ENCODE results near the gene TCF7L2. TPM values are rescaled to one million over a fixed set of nuclear protein-coding genes. Genes with fewer than 3 reads are reported as not detected.

Gene TCF7L2
- total RNA-seq, 2 experiments from 2014 or later: 1.3 to 8.5 TPM

DNA sequence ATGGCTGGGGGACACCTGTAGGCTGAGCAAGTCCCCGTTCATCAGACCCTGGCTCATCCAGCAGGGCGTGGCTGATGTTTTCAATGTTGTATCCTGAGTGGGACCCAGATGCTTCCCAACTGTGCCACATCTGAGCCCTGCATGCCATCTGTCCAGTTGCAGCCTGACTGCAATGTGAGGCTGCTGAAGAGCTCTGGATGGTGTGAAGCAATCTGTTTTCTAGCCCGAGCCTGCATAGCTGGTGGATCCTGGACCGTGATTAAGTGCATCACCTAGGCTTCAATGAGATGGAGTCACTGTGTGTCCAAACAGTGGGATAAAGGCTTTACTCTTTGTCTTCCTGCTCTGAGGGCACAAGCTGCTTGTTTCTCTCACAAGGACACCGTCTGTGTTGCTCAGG lies 99.8 kb downstream of the TCF7L2 start:
- H3K4me1 ChIP-seq (ENCODE audit: insufficient read depth, low read length, poor library complexity, severe bottlenecking): no peaks in the 10 kb centered on the region
- H3K9me3 ChIP-seq (ENCODE audit: low read length): no peaks in the 10 kb centered on the region
- peaks cover 4% of the 10 kb centered on the region; the same call in 1 of the 2 replicates for H4K20me1 ChIP-seq (ENCODE audit: insufficient read depth, low read length)
- H3K36me3 ChIP-seq (ENCODE audit: insufficient read depth, low read length): no peaks in the 10 kb centered on the region
- H3K4me2 ChIP-seq (ENCODE audit: low read length): no peak overlapping the region
- POLR2A ChIA-PET: no interaction called here
- intact Hi-C loops (cut with micrococcal nuclease; ENCODE audit: unreplicated experiment): no loop called here
- H2AFZ ChIP-seq (ENCODE audit: low read length): no peak overlapping the region
- TF ChIP-seq CTCF (conservative IDR thresholded peaks at IDR 0.05; ENCODE audit: low read length) (no peak), EZH2phosphoT487 (IDR thresholded peaks at IDR 0.05; ENCODE audit: borderline replicate concordance, low read depth, low read length) (no peak)
- BruUV-seq (replicated peaks): no TSS peak
- no peak overlapping the region for H3K4me3 ChIP-seq (ENCODE audit: low read depth, low read length, poor library complexity, severe bottlenecking)
- DNase-seq (ENCODE audit: low spot score): no peak
- H3K79me2 ChIP-seq (ENCODE audit: insufficient read depth, low read depth, low read length): no peaks in the 10 kb centered on the region
- H3K9me2 ChIP-seq (ENCODE audit: insufficient read depth, low read length): no peaks in the 10 kb centered on the region
- H3K27ac ChIP-seq (ENCODE audit: low read depth, low read length, poor library complexity, severe bottlenecking): no peak overlapping the region
- CTCF ChIA-PET (ENCODE audit: unreplicated experiment): no interaction called here

GRCh38 chr10:113052076-113052830 lies 102.2 kb downstream of the TCF7L2 start:
- H3K4me3 ChIP-seq (ENCODE audit: low read depth, low read length, poor library complexity, severe bottlenecking): no peak overlapping the region
- no peak overlapping the region for H3K4me2 ChIP-seq (ENCODE audit: low read length)
- no peaks in the 10 kb centered on the region for H3K4me1 ChIP-seq (ENCODE audit: insufficient read depth, low read length, poor library complexity, severe bottlenecking)
- TF ChIP-seq EZH2phosphoT487 (IDR thresholded peaks at IDR 0.05; ENCODE audit: borderline replicate concordance, low read depth, low read length) (no peak), CTCF (conservative IDR thresholded peaks at IDR 0.05; ENCODE audit: low read length) (peak; percentile 33; the same call in 1 of the 2 replicates)
- BruUV-seq (replicated peaks): no TSS peak
- H3K79me2 ChIP-seq (ENCODE audit: insufficient read depth, low read depth, low read length): no peaks in the 10 kb centered on the region
- no peaks in the 10 kb centered on the region for H3K9me2 ChIP-seq (ENCODE audit: insufficient read depth, low read length)
- POLR2A ChIA-PET: no interaction called here
- no peaks in the 10 kb centered on the region for H3K9me3 ChIP-seq (ENCODE audit: low read length)
- peaks cover 4% of the 10 kb centered on the region; the same call in 1 of the 2 replicates for H4K20me1 ChIP-seq (ENCODE audit: insufficient read depth, low read length)
- H2AFZ ChIP-seq (ENCODE audit: low read length): no peak overlapping the region
- no peaks in the 10 kb centered on the region for H3K36me3 ChIP-seq (ENCODE audit: insufficient read depth, low read length)
- no peak for DNase-seq (ENCODE audit: low spot score)
- CTCF ChIA-PET (ENCODE audit: unreplicated experiment): no interaction called here
- H3K27ac ChIP-seq (ENCODE audit: low read depth, low read length, poor library complexity, severe bottlenecking): no peak overlapping the region
- intact Hi-C loops (cut with micrococcal nuclease; ENCODE audit: unreplicated experiment): no loop called here

DNA sequence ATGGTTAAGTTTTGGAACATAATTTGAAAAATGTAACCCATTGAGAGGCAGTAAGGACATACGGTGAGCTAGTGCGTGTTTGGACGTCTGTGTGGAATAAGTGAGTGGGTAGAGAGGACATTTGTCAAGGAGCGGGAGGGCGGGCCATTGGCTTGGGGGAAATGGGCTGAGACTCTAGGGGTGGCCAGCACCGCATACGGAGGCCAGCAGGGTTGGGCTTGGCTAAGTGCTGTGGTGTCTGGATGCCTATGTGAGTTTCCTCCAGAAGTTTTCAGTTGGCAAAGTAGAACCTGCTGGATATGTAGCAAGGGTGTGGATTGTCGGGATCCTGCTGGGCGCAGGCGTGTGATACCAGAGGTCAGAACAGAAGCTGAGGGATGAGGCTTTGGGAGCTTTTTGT lies 103.0 kb downstream of the TCF7L2 start:
- intact Hi-C loops (cut with micrococcal nuclease; ENCODE audit: unreplicated experiment): no loop called here
- Histone ChIP-seq H3K4me2 (ENCODE audit: low read length) (no peak overlapping the region), H3K79me2 (ENCODE audit: insufficient read depth, low read depth, low read length) (no peaks in the 10 kb centered on the region), H4K20me1 (ENCODE audit: insufficient read depth, low read length) (peaks cover 4% of the 10 kb centered on the region; the same call in 1 of the 2 replicates), H3K27ac (ENCODE audit: low read depth, low read length, poor library complexity, severe bottlenecking) (no peak overlapping the region), H3K9me3 (ENCODE audit: low read length) (no peaks in the 10 kb centered on the region), H3K36me3 (ENCODE audit: insufficient read depth, low read length) (no peaks in the 10 kb centered on the region), H3K4me3 (ENCODE audit: low read depth, low read length, poor library complexity, severe bottlenecking) (no peak overlapping the region), H2AFZ (ENCODE audit: low read length) (no peak overlapping the region), H3K4me1 (ENCODE audit: insufficient read depth, low read length, poor library complexity, severe bottlenecking) (no peaks in the 10 kb centered on the region), H3K9me2 (ENCODE audit: insufficient read depth, low read length) (no peaks in the 10 kb centered on the region)
- ChIA-PET CTCF (ENCODE audit: unreplicated experiment) (no interaction called here), POLR2A (no interaction called here)
- TF ChIP-seq EZH2phosphoT487 (IDR thresholded peaks at IDR 0.05; ENCODE audit: borderline replicate concordance, low read depth, low read length) (no peak), CTCF (conservative IDR thresholded peaks at IDR 0.05; ENCODE audit: low read length) (no peak)
- DNase-seq (ENCODE audit: low spot score): no peak
- BruUV-seq (replicated peaks): no TSS peak
